ENCODE data around the gene KAZN. TPM values are rescaled to one million over a fixed set of nuclear protein-coding genes. Genes with fewer than 3 reads are reported as not detected.
A peak's percentile ranks its signal among the peaks of the same experiment; 100 is the strongest.

KAZN gene
- total and polyA plus RNA-seq, 2 of the 8 experiments (the other 6 are each of a cell fraction or from before 2014, with no cell fraction given), result 3.7 to 11.8 TPM

DNA sequence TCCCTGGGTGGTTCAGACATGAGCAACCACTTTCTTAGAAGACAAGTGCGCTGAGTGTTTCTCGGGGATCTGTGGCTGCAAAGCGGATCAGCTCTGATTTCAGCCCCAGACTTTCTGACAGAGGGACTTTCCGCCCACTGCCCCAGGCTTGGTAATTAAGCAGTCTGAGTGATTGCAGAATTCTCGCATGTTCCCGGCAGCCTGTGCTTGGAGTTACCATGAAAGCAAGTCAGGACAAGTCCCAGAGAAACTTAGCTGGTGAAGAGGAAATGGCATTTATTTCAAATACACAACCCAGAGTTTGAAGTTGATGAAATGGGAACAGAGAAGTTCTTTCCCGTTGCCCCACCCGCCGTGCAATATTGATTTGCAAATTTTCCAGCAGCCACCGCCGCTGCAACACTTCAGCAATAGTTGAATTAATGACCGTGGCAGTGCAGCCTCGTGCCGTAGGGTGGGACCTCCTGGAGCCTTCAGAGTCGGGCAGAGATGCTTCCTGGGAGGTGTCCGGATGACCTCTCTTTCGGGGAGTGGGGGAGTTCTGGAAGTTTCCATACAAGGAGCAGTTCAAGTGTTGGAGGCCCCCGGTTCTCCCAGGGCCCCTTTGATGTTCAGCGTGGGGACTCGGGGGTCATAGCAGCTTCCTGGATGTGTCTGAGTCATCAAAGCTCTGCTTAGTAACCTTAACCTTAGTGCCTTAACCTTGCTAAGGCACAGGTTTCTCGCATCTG, 134.7 kb downstream of the KAZN start:
- peak overlapping the region; percentile 32; the same call in 1 of the 2 replicates for H3K18ac ChIP-seq (ENCODE audit: extremely low read depth, low read length)
- peak overlapping the region in 3 of 4 experiments; percentile 15 to 41 (median 29); a peak in 5 of 8 replicates for H3K4me3 ChIP-seq (ENCODE audit: extremely low read depth in 1 of 4, insufficient read depth in 2 of 4, low read depth in 3 of 4, low read length in 4 of 4)
- peaks cover 13 to 20% (median 17%) of the 10 kb centered on the region in 4 experiments for H3K4me1 ChIP-seq (replicated peaks in 1 of 4; ENCODE audit: control insufficient read depth in 3 of 4, insufficient read depth in 4 of 4, low read length in 3 of 4)
- peaks cover 0 to 17% (median 14%) of the 10 kb centered on the region in 4 experiments; a peak in 6 of 7 replicates for H3K27me3 ChIP-seq (replicated peaks in 1 of 4; ENCODE audit: control insufficient read depth in 3 of 4, extremely low read depth in 1 of 4, insufficient read depth in 3 of 4, low read length in 3 of 4)
- no peak overlapping the region for H3K56ac ChIP-seq (replicated peaks; ENCODE audit: insufficient read length, low read depth, low read length)
- peaks cover 0 to 3% of the 10 kb centered on the region in 2 experiments for H4K20me1 ChIP-seq (replicated peaks in 1 of 2; ENCODE audit: control insufficient read depth in 1 of 2, insufficient read depth in 2 of 2, low read length in 2 of 2)
- no peaks in the 10 kb centered on the region for H3K9me3 ChIP-seq (ENCODE audit: insufficient read depth in 2 of 2, low read depth in 1 of 2, low read length in 1 of 2)
- ChIA-PET CTCF (ENCODE audit: partially characterized antibody) (interaction anchor here (0.8 to 2.9 kb wide), 13 partner anchors 9 to 314 kb away, joined by 3 to 13 read pairs (median 4); no protein-coding TSS in a partner anchor), POLR2A (ENCODE audit: partially characterized antibody) (interaction anchor here (1.3 to 1.7 kb wide), 2 partner anchors 9 to 134 kb away, joined by 3 to 4 read pairs; partner anchors contain the start of gene KAZN)
- no peak overlapping the region for H2BK15ac ChIP-seq (ENCODE audit: low read length)
- H3K79me2 ChIP-seq (ENCODE audit: control insufficient read depth in 1 of 2, insufficient read depth in 2 of 2, low read length in 2 of 2), result no peaks in the 10 kb centered on the region
- peak overlapping the region; percentile 69 for H4K91ac ChIP-seq (replicated peaks; ENCODE audit: insufficient read length, low read length)
- no peak overlapping the region for H3K9ac ChIP-seq (replicated peaks in 1 of 4; ENCODE audit: extremely low read depth in 1 of 4, low read depth in 3 of 4, low read length in 3 of 4)
- no peaks in the 10 kb centered on the region for H3K36me3 ChIP-seq (ENCODE audit: control insufficient read depth in 2 of 4, insufficient read depth in 4 of 4, low read length in 3 of 4)
- H3K23me2 ChIP-seq (ENCODE audit: low read depth, low read length), result peaks cover 1% of the 10 kb centered on the region; the same call in 1 of the 2 replicates
- H3K4ac ChIP-seq (replicated peaks; ENCODE audit: insufficient read length, low read depth, low read length), result peak overlapping the region; percentile 4
- no peaks in the 10 kb centered on the region; the same call in 1 of the 2 replicates for H3K79me1 ChIP-seq (ENCODE audit: low read depth, low read length)
- FAIRE-seq (peak; percentile 71), DNase-seq (ENCODE audit: low read depth in 1 of 2, low spot score in 2 of 2) (peak; percentile 57 to 69)
- H3K4me2 ChIP-seq (ENCODE audit: insufficient read depth in 1 of 2, low read depth in 2 of 2, low read length in 2 of 2), result peak overlapping the region; percentile 62 to 78
- no peak overlapping the region for H4K5ac ChIP-seq (ENCODE audit: insufficient read length, low read depth, low read length)
- no peak overlapping the region; the same call in 1 of the 2 replicates for H4K8ac ChIP-seq (ENCODE audit: extremely low read depth, insufficient read depth, low read length)
- H2BK5ac ChIP-seq (ENCODE audit: low read depth, low read length), result peak overlapping the region; percentile 36; the same call in 1 of the 2 replicates
- 8% methylated on average over 21 of the region's 21 CpGs; no CpG with 5 or more reads in 1 of the 2 experiments for WGBS, 2 experiments (ENCODE audit: extremely low coverage in 1 of 2, insufficient coverage in 1 of 2, insufficient read length in 1 of 2, insufficient replicate concordance in 2 of 2, low coverage in 1 of 2, low lambda C conversion rate in 2 of 2, missing lambda C conversion rate in 1 of 2)
- no peak overlapping the region; the same call in 1 of the 2 replicates for H3K27ac ChIP-seq (ENCODE audit: low read depth, low read length)
- peak overlapping the region; percentile 63; the same call in 1 of the 2 replicates for H2BK20ac ChIP-seq (ENCODE audit: low read length)
- no peak overlapping the region for H3K14ac ChIP-seq (ENCODE audit: insufficient read length)
- peak overlapping the region; percentile 90 for H2BK120ac ChIP-seq (replicated peaks; ENCODE audit: low read depth, low read length)
- H2AK5ac ChIP-seq (ENCODE audit: low read depth, low read length), result peak overlapping the region; percentile 54
- no peak overlapping the region for H2AFZ ChIP-seq (ENCODE audit: low read length)
- no peak overlapping the region for H3K23ac ChIP-seq (ENCODE audit: insufficient read length)
- H2BK12ac ChIP-seq (ENCODE audit: low read depth, low read length), result peak overlapping the region; percentile 90
- TF ChIP-seq BCL11A (IDR thresholded peaks at IDR 0.05; ENCODE audit: low read depth in 2 of 2, low read length in 2 of 2) (no peak), SAP30 (IDR thresholded peaks at IDR 0.05; ENCODE audit: insufficient read depth, insufficient replicate concordance, low read length) (no peak), CREB1 (IDR thresholded peaks at IDR 0.05) (no peak), CEBPB (IDR thresholded peaks at IDR 0.05; ENCODE audit: low read depth, low read length) (no peak)
